Calu3 (cell line): ENCODE measurements around the gene SNRNP200. TPM values are rescaled to one million over a fixed set of nuclear protein-coding genes. Genes with fewer than 3 reads are reported as not detected.
A peak's percentile ranks its signal among the peaks of the same experiment; 100 is the strongest.

Experiments
- BruUV-seq: library from RNA; stranded (reverse); fragments of 400-500 nt; replicated peaks from 2 replicates; lab custom pipeline; 2021; lab: Mats Ljungman, UMichigan
- CTCF ChIA-PET: fragments of 300-600 bp; sonication (Branson Sonifier 250); formaldehyde crosslinking; loops from one replicate; lab custom pipeline; 2022; ENCODE audit warnings: antibody characterized with exemption; lab: Charles Lee
- DNase-seq: peaks from one replicate; pipeline ENCODE4 v3.0.0; 2022
- H3K27ac Mint-ChIP-seq: one replicate; pipeline ENCODE4 v1.8.0; 2022; ENCODE audit warnings: mixed read lengths; ENCODE audit not compliant: unreplicated experiment
- H3K27me3 Mint-ChIP-seq: one replicate; pipeline ENCODE4 v1.8.0; 2022; ENCODE audit warnings: mixed read lengths; ENCODE audit not compliant: unreplicated experiment
- H3K36me3 Mint-ChIP-seq: one replicate; pipeline ENCODE4 v1.8.0; 2022; ENCODE audit warnings: mild to moderate bottlenecking, moderate library complexity, mixed read lengths; ENCODE audit not compliant: insufficient read depth, unreplicated experiment
- H3K4me1 Mint-ChIP-seq: one replicate; pipeline ENCODE4 v1.8.0; 2022; ENCODE audit warnings: mild to moderate bottlenecking, low read depth, mixed read lengths; ENCODE audit not compliant: unreplicated experiment
- H3K4me3 Mint-ChIP-seq: one replicate; pipeline ENCODE4 v1.8.0; 2022; ENCODE audit warnings: mild to moderate bottlenecking, low read depth, moderate library complexity, mixed read lengths; ENCODE audit not compliant: unreplicated experiment
- H3K9me3 Mint-ChIP-seq: one replicate; pipeline ENCODE4 v1.8.0; 2022; ENCODE audit warnings: low read depth, mixed read lengths; ENCODE audit not compliant: unreplicated experiment
- CTCF ChIP-seq: fragments of 200-600 bp; IDR thresholded peaks from one replicate; pipeline ENCODE4 v1.8.0; 2022; ENCODE audit warnings: antibody characterized with exemption; ENCODE audit not compliant: unreplicated experiment
- intact Hi-C: fragments of 100-400 bp; cut with micrococcal nuclease; formaldehyde crosslinking; loops from one replicate; pipeline ENCODE4 v1.10.0; 2022; ENCODE audit not compliant: unreplicated experiment
- total RNA-seq: library from RNA; stranded (reverse); gene quantifications from 2 replicates; pipeline ENCODE4 v1.2.3, GENCODE V29; 2022

Gene SNRNP200
- total RNA-seq, 1 experiment from 2014 or later = 140 TPM

- Mint-ChIP-seq H3K9me3 (no peaks in the 10 kb centered on the region), H3K4me1 (peaks cover 24% of the 10 kb centered on the region), H3K27me3 (no peaks in the 10 kb centered on the region), H3K27ac (no peak overlapping the region), H3K4me3 (no peak overlapping the region), H3K36me3 (peaks cover 23% of the 10 kb centered on the region)
- TF ChIP-seq CTCF = no peak
- DNase-seq = no peak
- no TSS peak for BruUV-seq
- intact Hi-C loops = no loop called here
- CTCF ChIA-PET = no interaction called here
Measured at GRCh38 chr2:96249654-96250053, 55.7 kb downstream of the SNRNP200 start.

GRCh38 chr2:96248624-96249023, 56.7 kb downstream of the SNRNP200 start:
- H3K27ac Mint-ChIP-seq = no peak overlapping the region
- intact Hi-C loops = no loop called here
- peaks cover 15% of the 10 kb centered on the region for H3K36me3 Mint-ChIP-seq
- no peak overlapping the region for H3K4me3 Mint-ChIP-seq
- peaks cover 24% of the 10 kb centered on the region for H3K4me1 Mint-ChIP-seq
- DNase-seq = no peak
- H3K9me3 Mint-ChIP-seq = no peaks in the 10 kb centered on the region
- no peak for TF ChIP-seq CTCF
- CTCF ChIA-PET = no interaction called here
- no TSS peak for BruUV-seq
- H3K27me3 Mint-ChIP-seq = no peaks in the 10 kb centered on the region

DNA sequence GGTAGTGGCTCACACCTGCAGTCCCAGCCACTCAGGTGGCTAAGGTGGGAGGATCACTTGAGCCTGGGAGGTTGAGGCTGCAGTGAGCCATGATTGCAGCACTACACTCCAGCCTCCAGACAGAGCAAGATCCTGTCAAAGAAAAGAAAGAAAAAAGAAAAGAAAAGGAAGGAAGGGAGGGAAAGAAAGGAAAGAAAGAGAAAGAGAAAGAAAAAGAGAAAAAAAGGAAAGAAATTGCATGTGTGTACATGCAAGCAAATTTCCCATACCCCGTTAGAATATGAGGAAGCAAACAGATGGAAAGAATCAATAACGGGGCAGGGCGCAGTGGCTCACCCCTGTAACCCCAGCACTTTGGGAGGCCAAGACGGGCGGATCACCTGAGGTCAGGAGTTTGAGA, 57.5 kb downstream of the SNRNP200 start:
- H3K4me1 Mint-ChIP-seq = peaks cover 24% of the 10 kb centered on the region
- intact Hi-C loops = no loop called here
- DNase-seq = no peak
- BruUV-seq = no TSS peak
- H3K9me3 Mint-ChIP-seq = no peaks in the 10 kb centered on the region
- H3K4me3 Mint-ChIP-seq = no peak overlapping the region
- CTCF ChIA-PET = no interaction called here
- TF ChIP-seq CTCF = no peak
- H3K27ac Mint-ChIP-seq = peak overlapping the region; percentile 6
- H3K27me3 Mint-ChIP-seq = no peaks in the 10 kb centered on the region
- peaks cover 11% of the 10 kb centered on the region for H3K36me3 Mint-ChIP-seq

DNA sequence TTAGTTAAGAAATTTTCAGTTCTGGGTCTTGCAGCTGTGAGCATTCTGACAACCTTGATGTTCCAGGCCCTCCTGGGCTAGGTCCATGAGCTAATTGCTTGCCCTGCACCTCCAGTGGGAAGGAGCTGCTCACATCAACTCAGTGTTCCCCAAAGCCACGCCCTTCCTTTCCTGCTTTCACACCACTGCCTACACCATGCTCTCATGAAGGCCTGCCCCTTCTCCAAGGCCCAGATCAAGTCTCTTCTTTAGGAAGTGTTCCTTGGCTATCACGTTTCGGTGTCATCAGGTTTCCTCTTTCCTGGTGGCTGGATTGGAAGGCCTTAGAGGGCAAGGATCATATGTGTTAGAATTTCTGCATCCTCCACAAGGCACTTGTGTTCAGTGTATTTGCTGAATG, 58.3 kb downstream of the SNRNP200 start:
- Mint-ChIP-seq H3K36me3 (peaks cover 11% of the 10 kb centered on the region), H3K27ac (no peak overlapping the region), H3K4me1 (peaks cover 17% of the 10 kb centered on the region), H3K4me3 (no peak overlapping the region), H3K27me3 (no peaks in the 10 kb centered on the region), H3K9me3 (no peaks in the 10 kb centered on the region)
- no peak for DNase-seq
- no TSS peak for BruUV-seq
- intact Hi-C loops = no loop called here
- CTCF ChIA-PET = no interaction called here
- TF ChIP-seq CTCF = no peak
